Stimulated activated CD4-positive, alpha-beta T cell treated with anti-CD3 and anti-CD28 coated beads, Interleukin-4, amount 100 ng/mL, for 24 hours (primary cell): ENCODE measurements around the gene FHIP2A.
"Not testable (repeated sequence)": the region's sequence is repeated elsewhere in the genome, so short reads cannot be mapped to it uniquely, and the experiment has no call there.

Experiments used
- DNase-seq: peaks from one replicate; pipeline ENCODE4 v3.0.0-alpha.2; 2020

The FHIP2A gene, protein sequence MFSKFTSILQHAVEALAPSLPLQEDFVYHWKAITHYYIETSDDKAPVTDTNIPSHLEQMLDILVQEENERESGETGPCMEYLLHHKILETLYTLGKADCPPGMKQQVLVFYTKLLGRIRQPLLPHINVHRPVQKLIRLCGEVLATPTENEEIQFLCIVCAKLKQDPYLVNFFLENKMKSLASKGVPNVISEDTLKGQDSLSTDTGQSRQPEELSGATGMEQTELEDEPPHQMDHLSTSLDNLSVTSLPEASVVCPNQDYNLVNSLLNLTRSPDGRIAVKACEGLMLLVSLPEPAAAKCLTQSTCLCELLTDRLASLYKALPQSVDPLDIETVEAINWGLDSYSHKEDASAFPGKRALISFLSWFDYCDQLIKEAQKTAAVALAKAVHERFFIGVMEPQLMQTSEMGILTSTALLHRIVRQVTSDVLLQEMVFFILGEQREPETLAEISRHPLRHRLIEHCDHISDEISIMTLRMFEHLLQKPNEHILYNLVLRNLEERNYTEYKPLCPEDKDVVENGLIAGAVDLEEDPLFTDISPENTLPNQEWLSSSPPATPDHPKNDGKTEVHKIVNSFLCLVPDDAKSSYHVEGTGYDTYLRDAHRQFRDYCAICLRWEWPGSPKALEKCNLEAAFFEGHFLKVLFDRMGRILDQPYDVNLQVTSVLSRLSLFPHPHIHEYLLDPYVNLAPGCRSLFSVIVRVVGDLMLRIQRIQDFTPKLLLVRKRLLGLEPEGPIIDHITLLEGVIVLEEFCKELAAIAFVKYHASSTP

DNA sequence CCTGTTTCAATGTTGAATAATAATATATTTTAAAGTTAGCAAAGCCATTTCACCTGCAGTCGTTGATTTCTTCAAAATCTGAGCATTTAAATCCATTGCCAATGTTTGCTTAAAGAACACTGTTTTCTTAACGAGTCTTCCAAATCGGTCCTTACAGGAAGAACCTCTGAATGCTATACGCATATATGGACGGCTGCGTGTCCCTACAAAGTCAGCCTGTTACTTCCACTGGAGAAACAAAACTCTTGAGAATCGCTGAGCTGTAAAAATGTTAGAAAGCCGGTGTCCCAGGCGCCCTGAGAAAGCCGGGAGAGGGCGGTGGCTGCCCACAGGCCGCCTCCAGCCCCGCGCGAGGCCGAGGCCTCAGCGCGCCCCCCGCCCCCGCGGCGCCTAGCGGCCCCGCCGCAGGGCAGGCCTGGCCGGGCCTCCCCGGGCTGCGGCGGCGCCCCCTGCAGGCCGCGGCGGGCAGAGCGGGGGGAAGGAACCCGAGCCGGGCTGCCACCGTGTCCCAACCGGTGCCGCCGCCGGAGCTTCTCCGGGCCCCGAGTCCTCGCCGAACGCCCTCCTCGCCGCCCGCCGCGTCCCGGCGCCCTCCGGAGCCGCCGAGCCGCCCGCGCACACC is at the start of gene FHIP2A:
Gene FHIP2A, plus strand, starts transcription at position 488 of the 622 bp plus-strand sequence. CDS start 299 bp downstream, outside the sequence.
- peak; percentile 83 for DNase-seq

DNA sequence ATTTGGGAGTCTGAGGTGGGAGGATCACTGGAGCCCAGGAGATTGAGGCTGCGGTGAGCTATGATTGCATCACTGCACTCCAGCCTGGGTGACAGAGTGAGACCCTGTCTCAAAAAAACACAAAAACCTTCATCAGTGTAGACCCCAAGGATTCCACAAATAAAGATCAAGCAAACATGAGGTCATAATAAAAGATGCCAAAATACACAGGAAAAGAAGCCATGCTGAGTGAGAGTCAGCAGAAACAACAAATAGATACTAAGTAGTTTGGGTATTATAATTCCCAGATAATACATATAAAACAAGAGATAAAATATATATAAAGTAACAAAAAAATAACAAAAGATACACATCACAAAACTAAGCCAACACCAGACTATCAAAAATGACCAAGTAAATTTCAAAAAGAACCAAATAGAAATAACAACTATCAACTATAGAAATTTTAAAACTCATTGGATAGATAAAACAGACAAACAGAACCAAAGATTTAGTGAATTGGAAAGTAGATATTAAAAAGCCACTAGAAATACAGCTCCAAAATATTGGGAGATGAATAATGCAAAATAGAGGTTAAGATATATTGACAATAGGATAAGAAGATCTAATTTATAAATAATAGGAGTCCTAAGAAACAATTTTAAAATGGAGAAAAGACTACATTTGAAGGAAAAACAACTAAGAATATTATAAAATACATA is 48.9 kb upstream of the FHIP2A start:
- no peak for DNase-seq

DNA sequence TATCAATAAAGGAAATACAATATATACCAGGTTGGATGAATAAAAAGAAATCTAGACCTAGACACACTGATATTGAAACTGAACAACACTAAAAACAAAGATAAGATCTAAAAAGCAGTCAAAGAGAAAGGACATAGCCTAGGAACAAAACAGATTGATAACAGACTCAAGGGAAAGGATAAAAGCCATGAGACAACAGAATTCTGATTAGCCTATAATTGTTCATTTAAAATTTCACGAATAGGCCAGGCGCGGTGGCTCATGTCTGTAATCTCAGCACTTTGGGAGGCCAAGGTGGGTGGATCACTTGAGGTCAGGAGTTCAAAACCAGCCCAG is 48.4 kb upstream of the FHIP2A start:
- DNase-seq, result no peak

DNA sequence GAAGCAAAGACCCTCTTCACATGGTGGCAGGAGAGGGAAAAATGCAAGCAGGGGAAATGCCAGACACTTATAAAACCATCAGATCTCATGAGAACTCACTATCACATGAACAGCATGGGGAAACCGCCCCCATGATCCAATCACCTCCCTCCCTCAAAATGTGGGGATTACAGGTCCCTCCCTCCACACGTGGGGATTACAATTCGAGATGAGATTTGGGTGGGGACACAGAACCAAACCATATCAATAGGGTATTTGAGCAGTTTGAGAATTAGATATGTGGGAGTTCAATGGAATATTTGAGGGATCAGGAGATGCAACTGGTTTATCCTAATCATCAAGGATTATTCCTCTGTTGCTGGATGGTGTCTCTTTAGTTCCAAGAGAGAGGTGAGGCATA is 46.5 kb upstream of the FHIP2A start:
- DNase-seq, result not testable (repeated sequence)

DNA sequence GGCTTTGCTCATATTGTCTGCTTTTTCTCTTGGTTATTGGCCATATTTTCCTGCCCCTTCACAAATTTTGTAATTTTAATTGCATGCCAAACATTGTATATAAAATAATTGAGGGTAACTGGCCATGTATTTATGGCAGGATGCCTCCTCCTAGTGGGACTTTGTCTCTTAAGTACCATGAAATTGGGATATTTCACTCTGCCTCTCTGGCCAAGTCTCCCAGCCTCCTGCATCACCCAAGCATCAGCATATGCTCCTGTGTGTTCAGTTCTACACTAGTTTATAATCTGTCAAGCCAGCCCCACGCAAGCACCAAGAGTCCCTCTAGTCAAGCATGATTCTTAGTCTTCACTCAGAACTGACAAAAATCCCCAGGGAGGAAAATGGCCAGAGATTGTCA is 44.2 kb upstream of the FHIP2A start:
- DNase-seq, result no peak

DNA sequence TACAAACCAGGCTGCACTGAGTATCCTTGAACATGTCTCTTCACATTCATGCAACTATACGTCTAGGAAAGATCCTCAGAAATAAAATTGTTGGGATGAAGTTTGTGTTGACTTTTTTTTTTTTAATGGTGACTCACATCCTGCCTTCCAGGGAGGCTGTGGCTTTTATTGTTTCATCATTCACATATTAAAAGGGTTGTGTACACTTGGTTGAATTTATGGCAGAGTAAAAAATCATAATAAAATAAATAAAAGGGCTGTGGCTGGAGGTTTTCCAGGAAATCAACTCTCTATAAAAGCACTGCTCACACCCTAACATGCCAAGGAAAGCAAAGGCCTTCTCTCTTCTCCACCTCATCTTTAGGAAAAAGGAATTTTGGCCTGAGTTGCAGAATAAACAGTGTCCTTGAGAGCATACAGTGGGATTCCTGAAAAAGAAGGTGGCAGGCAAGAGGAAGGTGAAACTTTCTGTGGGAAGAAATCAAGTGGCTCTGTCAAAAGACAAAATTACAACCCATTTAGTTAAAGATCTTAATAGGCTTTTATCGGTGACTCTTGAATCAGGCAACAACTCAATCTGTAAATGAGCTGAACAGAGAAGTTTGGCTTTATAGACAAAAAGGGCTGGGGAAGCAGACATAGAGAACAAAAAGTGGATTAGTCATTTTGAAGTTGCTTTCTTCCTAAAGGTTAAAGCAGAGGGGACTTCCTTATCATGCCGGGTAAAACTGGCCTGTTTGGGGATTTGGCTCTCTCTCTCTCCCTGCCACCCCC is 41.6 kb upstream of the FHIP2A start:
- no peak for DNase-seq

DNA sequence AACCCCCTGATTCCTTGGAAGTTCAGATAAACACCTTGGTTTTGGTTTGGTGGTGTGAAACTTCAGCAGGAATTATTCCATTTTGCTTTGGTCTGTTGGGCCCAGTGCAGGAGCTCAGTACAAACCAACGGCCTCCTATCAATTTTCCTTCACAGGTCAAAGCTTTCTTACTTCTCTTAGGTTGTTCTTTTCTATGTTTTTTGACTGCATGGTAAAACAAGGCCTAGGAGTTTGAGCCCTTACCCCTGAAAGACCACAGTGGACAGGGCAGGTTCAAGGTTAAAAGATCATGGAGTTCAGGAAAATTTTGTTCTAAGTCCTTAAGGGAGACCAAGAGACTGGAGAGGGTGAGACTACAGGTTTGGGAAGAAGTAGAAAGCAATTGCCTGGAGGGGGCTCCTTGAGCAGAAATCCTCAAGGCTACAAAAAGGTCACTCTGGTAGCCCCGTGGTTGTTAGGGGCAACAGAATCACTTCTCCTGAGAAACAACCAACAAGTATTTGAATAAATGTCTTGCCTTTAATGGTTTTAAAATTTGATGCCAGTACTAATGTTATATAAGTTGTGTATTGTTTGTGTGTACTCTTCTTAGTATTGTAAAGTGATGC is 40.9 kb upstream of the FHIP2A start:
- DNase-seq, result no peak

DNA sequence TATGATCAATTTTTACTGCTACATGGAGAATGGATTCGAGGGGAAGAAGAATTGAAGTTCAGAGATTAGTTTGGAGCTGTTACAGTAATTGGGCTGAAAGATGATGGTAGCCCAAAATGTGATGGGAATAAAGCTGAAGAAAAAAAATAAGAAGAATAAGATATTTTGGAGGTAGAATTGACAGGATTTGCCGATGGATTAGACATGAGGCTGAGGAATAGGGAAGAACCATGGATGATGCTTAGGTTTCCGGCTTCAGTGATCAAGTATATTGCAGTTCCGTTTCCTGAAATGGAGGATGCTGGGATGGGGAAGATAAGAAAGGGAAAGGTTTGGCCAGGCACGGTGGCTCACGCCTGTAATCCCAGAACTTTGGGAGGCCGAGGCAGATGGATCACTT is 38.9 kb upstream of the FHIP2A start:
- DNase-seq, result no peak

DNA sequence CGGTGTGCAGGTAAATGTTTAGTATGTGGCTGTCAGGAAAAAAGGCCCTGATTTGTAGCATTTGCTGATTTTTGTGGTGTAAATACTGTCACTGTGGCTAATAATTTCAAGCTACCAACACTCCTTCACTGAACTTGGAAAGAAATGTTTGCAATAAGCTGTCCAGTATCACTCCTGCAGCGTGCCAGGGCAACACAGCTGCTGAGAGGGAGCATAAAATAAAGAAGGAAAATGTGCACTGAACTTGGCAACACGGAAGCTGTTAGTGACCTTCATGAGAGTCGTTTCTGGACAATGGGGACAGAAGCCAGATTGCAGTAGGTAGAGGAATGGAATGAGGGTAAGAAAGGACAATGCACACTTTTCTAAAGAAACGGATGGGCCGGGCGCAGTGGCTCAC is 37.9 kb upstream of the FHIP2A start:
- DNase-seq, result no peak

DNA sequence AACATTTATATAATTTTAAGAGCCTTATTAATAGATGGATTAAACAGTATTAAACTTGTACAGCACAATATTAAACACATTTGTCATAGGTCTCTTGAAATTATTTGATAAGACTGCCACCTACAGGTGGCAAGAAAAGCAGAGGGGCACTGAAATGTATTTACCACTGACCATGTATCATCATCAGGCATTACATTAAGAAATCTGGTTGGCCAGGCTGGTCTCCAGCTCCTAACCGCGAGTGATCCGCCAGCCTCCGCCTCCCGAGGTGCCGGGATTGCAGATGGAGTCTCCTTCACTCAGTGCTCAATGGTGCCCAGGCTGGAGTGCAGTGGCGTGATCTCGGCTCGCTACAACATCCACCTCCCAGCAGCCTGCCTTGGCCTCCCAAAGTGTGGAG is 35.1 kb upstream of the FHIP2A start:
- not testable (repeated sequence) for DNase-seq

DNA sequence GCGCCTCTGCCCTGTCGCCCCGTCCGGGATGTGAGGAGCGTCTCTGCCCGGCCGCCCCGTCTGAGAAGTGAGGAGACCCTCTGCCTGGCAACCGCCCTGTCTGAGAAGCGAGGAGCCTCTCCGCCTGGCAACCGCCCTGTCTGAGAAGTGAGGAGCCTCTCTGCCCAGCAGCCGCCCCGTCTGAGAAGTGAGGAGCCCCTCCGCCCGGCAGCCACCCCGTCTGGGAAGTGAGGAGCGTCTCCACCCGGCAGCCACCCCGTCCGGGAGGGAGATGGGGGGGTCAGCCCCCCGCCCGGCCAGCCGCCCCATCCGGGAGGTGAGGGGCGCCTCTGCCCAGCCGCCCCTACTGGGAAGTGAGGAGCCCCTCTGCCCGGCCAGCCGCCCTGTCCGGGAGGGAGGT is 34.4 kb upstream of the FHIP2A start:
- not testable (repeated sequence) for DNase-seq

DNA sequence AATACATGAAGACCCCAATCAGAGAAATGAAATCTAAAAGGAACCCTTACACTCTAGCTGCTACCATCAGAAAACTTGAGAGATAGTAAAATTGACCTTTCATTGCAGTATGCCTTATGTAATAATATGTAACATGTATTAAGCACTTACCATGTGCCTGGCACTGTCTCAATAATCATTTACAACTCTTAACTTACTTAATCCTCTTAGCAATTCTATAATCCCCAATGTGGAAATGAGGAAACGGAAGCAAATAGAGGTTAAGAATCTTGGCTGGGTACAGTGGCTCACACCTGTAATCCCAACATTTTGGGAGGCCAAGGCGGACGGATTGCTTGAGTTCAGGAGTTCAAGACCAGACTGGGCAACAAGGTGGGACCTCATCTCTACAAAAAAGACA is 29.8 kb upstream of the FHIP2A start:
- no peak for DNase-seq

DNA sequence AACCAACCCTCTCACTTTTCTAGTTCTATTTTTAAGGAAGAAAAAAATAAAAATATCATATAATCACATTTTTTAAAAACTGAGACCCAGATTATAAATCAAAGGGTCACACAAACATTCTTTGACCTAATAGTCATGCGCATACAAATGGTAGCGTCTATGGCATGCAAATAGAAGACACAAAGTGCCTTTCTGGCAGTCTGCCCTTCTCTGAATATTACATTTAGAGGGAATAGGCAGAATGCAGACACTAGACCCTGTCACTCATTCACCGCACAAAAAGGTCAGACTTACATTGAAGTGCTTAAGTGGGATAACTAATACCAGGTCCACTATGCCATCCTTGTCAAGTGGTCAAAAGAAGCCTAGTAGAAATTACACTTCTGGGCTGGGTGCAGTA is 26.5 kb upstream of the FHIP2A start:
- DNase-seq, result no peak

DNA sequence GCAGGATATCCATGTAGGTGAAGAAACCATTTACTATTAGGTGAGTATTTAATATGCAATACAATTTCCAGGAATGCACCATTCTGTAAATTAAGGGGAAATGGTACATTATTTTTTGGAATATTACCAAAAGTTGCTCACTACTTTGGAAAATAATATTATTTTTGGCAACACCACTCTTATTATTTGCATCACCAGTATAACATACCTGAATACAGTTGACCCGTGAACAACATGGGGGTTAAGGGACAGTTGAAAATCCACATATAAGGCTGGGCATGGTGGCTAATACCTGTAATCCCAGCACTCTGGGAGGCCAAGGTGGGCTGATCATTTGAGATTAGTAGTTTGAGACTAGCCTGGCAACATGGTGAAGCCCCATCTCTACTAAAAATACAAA is 21.2 kb upstream of the FHIP2A start:
- DNase-seq, result no peak

DNA sequence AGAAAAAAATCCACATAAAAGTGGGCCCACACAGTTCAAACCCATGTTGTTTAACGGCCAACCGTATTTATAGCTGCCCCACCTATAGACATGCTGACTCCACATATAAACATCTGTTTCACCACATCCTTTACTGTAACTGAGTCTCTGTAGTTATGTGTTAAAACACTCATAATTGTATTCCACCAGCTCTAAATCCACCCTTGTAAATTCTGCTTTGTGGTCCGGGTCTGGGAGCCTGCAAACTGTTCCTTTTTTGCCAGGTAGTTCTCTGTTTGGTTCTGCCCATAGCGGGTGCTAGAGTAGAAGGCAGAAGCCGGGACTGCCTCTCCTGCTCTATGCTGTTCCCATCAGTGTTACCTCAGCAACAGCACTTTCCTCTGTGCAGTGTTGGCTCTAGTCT is 20.2 kb upstream of the FHIP2A start:
- no peak for DNase-seq

DNA sequence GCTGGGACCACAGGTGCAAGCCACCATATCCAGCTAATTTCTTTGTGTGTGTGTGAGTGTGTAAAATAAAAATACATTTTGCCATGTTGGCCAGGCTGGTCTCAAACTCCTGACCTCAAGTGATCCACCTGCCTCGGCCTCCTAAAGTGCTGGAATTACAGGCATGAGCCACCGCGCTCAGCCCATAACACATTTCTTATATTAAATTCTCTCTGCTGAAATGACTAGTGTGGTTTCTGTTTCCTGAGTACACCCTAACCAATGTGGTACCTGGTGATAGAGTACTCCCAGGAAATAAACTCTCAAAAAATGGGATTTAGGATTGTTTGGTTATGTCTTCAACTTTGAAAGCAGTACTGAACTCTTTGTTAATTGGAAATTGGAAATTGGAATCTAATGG is 19.4 kb upstream of the FHIP2A start:
- DNase-seq, result no peak

DNA sequence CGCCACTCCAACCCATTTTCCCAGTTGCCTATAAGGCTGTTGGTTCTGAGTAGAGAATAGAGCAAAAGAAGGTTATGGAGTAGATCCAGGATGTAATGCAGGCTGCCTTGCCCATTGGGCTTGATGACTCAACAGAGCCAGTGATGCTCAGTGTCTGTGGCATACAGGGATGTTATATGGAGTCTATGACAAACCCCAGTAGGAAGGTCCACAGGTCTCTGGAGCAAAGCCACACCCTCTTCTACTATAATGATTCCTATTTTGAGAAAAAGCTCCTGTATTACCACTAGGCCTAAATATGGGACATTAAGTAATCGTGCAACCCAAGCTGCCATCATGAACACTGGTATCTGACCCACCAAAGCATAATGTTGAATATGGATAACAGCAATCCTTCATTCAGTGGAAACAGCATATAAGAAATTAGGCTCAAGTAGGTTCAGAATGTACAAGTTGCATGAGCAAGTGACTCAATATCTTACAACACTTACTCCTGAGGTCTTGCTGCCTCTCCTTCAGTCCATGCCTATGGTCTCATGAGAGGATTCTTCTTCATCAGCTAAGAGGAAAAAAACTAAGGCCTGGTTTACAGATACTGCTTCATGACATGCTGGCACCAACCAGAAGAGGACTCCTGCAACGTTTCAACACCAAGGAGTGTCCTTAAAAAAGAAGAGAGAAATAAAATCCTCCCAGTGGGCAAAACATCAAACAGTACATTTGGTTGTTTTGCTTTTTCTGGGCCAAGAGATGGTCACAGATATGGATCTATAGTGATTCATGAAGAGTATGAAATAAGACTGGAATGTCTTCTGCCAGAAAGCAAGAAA is 14.8 kb upstream of the FHIP2A start:
- DNase-seq, result no peak

DNA sequence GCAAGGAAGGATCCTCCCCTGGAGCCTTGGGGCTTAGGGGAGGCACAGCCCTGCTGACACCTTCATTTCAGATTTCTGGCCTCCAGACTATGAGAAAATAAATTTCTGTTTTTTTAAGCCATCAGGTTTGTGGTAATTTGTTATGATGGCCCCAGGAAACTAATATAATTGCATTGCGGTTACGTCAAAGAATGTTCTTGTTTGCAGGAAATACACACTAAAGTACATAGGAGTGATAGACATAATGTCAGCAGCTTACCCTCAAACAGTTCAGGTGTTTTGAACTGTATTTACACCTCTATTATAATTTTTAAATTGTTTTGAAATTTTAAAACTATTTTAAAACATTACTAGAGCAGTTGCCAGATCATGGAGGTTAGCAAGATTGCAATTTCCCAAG is 12.6 kb upstream of the FHIP2A start:
- no peak for DNase-seq

DNA sequence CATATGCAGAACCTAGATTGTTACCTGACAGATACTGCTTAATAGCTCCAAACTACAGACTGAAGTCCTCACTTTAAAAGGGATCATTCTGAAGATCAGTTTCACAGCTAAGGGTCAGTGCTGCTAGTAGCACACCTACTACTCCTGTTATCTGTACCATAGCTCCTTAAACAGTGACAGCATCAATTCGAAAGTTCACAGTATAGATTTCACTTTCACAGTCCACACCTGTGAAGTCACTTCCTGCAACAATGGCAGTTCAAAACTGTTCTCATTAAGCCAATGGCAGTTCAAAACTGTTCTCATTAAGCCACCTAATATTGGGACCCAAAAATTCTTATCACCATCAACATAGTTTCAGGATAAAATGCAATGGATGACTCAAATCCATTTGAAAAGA is 10.7 kb upstream of the FHIP2A start:
- no peak for DNase-seq

DNA sequence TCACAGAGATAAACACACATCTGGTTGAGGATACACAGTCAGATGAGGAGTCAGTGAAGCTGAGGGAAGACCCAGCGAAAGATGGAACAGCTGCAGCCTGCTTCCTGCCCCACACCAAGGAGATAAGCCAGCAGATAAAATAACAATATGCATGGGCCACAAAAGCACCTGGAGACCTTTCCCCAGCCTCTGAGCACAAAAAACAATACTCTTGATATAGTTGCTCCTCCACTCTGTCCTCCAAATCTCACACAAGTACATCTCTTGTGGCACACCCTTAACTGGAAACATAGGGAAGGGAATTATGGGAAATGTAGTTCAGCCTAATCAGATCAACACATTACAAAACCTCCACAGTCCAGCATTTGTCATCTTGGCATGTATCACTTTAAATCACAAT is 9.7 kb upstream of the FHIP2A start:
- no peak for DNase-seq

DNA sequence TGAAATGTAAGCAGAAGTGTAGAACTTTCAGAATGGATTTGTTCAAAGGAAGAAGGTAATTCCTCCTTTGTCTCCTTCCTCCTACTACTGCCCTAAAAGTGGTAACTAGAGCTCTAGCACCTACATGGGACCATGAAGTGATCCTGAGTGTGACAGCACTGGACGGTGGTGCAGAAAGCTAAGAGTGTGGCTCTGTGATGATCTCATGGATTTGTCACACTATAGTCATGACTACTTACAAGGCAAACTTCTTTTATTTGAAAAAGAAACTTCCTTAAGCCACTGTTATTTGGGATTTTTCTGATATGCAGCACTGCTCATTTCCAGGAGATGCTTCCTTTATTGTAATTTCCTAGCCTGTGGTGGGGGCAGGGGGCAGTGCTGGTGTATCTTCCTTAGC is 5.8 kb upstream of the FHIP2A start:
- DNase-seq, result no peak
